GM18511 (cell line): Measurements from ENCODE around the gene CSF2RB.

ENCODE experiments used
- ATAC-seq: cut with Tn5 transposase; IDR thresholded peaks from one replicate; pipeline ENCODE4 v1.9.1; 2021; ENCODE audit warnings: mild to moderate bottlenecking, moderate library complexity; ENCODE audit not compliant: unreplicated experiment

CSF2RB gene

GRCh38 chr22:36934418-36935312 is 21.2 kb downstream of the CSF2RB start:
- ATAC-seq: no peak

- no peak for ATAC-seq
Observed at GRCh38 chr22:36935313-36935610, 21.8 kb downstream of the CSF2RB start.

GRCh38 chr22:36935694-36936093 is 22.3 kb downstream of the CSF2RB start:
- ATAC-seq: no peak

- ATAC-seq: no peak
Observed at GRCh38 chr22:36936362-36937116, 23.1 kb downstream of the CSF2RB start.

- ATAC-seq: no peak
Observed at GRCh38 chr22:36937319-36938027, 24.0 kb downstream of the CSF2RB start.

GRCh38 chr22:36938028-36938425 is 24.6 kb downstream of the CSF2RB start:
- ATAC-seq: no peak

GRCh38 chr22:36938886-36939285 is 25.5 kb downstream of the CSF2RB start:
- no peak for ATAC-seq

GRCh38 chr22:36940676-36941075 is 27.2 kb downstream of the CSF2RB start:
- ATAC-seq: no peak

- no peak for ATAC-seq
Observed at GRCh38 chr22:36942556-36942955, 29.1 kb downstream of the CSF2RB start.

GRCh38 chr22:36946421-36947158 is 33.2 kb downstream of the CSF2RB start:
- no peak for ATAC-seq

- ATAC-seq: no peak
Observed at GRCh38 chr22:36948273-36949225, 35.1 kb downstream of the CSF2RB start.

- no peak for ATAC-seq
Observed at GRCh38 chr22:36950797-36951590, 37.6 kb downstream of the CSF2RB start.

GRCh38 chr22:36951746-36952145 is 38.3 kb downstream of the CSF2RB start:
- no peak for ATAC-seq

GRCh38 chr22:36953239-36954080 is 40.0 kb downstream of the CSF2RB start:
- no peak for ATAC-seq

- no peak for ATAC-seq
Observed at GRCh38 chr22:36954251-36955014, 41.0 kb downstream of the CSF2RB start.

GRCh38 chr22:36955691-36956090 is 42.3 kb downstream of the CSF2RB start:
- no peak for ATAC-seq

GRCh38 chr22:36958366-36958765 is 44.9 kb downstream of the CSF2RB start:
- no peak for ATAC-seq
